ENCODE results near the gene B4GALT5.
"Not testable (repeated sequence)": the region's sequence is repeated elsewhere in the genome, so short reads cannot be mapped to it uniquely, and the experiment has no call there.

DNA sequence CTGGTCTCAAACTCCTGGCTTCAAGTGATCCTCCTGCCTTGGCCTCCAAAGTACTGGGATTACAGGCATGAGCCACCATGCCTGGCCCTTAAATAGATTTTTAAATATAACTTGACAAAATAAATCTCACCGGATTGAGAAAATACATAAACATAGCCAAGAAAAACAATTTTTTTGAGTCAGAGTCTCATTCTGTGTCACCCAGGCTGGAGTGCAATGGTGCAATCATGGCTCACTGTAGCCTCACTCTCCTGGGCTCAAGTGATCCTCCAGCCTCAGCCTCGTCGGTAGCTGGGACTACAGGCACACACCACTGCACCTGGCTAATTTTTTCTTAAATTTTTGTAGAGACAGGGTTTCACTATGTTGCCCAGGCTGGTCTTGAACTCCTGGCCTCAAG lies 85.4 kb downstream of the B4GALT5 start:
- not testable (repeated sequence) for TF ChIP-seq CTCF, POLR2A, POLR2AphosphoS5, EP300 (IDR thresholded peaks at IDR 0.05)
